GF-D8 (cell line): ENCODE results near the gene TALDO1.

Experiments
- DNase-seq: peaks from one replicate; lab custom pipeline; 2025; lab: John Stamatoyannopoulos, UW

Gene TALDO1

DNA sequence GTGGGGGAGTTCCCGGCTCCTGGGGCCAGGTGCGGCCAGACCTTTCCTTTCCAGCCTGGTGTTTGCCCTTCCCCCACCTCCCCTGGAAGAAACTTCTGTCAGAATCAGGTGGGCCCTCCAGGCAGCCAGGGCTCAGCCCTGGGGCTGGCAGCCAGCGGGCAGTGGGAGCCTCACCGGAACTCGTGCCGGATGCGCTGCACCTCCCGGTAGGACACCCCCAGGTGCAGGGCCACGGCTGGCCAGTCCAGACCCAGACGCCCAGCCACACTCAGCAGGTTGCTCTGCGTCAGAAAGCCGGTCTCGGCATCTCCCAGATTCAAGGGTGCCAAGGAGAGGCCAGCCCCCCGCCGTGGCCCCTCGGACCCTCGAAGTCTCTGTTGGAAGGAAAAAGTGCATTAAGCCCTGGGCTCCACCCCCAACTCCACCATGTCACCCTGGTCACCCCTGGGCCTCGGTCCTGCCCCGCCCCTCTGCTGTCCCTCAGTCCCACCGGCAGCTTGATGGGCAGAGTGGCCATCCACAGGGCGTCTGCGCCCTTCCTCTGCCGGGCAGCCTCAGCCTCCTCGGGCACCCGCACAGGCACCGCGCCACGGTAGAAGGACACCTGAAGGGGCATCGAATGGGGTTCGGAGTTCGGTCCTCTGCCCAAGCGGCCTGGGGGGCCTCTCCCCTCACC is 52.5 kb downstream of the TALDO1 start:
- DNase-seq: no peak

DNA sequence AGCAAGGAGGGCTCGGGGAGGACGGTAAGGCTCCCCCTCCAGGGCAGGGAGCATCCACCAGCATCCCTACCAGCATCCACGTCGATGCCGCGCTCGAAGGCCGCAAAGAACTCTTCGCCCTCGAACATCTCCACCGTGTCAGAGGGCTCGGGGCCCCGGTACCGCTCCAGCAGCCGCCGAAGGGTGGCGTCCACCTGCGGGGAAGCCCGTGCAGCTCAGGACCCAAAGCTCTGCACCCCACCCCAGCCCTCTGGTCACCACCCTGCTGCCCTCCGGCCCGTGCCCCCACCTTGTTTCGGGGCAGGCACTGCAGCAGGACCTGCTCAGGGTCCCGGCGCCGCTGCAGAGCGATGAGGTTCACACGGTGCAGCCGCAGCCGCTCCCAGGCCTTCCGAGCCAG is 53.2 kb downstream of the TALDO1 start:
- no peak for DNase-seq

DNA sequence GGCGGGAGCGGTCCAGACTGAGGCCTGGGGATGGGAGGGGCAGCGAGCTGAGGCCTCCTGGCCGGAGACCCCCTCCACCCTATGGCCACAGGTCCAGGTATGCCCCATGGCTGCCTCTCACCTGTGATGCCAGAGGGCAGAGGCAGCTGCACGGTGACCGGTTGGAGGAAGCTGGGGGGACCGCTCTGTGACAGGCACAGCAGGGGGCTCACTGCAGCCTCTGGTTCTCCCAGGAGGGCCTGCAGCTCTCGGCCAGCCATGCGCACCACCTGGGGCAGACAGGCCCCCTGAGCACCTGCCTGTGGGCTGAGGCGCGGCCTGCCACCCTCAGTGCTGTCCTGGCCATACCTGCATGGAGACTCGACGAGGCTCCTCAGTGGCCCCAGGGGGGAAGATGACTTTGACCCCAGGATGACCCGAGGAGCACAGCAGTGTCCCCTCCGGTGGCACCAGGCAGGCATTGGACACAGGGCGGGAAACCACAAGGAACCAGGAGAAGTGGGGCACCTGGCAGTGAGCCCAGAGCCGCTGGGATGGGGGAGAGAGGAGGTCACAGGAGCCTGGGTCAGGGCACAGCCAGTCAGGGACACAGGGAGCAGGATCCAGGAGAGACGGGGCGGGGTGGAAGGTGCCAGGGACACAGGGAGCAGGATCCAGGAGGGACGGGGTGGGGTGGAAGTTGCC is 54.0 kb downstream of the TALDO1 start:
- no peak for DNase-seq

DNA sequence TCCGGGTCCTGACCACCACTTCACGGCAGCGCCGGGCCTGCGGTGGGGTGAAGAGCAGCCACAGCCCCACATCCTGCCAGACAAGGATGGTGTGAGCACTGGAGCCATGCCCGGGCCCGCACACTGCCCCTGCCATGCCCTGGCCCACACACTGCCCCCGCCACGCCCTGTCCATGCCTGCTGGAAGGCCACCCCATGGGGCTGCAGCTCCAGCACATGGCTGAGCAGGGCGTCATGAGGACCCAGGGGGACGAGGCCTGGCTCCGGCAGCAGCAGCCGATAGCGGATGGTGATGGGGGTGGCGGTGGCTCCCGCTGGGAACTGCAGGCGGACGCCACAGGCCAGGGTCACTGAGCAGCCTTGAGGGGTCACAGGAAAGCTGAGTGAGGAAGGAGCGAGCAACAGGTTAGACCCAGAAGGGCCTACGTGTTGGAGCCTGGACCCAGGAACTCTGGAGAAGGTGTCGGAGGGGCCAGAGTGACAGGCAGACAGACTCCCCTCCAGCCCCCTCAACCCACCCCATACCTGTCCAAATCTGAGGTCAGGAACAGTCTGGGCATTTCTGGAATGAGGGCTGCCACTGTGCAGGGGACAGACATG is 54.9 kb downstream of the TALDO1 start:
- DNase-seq: no peak

DNA sequence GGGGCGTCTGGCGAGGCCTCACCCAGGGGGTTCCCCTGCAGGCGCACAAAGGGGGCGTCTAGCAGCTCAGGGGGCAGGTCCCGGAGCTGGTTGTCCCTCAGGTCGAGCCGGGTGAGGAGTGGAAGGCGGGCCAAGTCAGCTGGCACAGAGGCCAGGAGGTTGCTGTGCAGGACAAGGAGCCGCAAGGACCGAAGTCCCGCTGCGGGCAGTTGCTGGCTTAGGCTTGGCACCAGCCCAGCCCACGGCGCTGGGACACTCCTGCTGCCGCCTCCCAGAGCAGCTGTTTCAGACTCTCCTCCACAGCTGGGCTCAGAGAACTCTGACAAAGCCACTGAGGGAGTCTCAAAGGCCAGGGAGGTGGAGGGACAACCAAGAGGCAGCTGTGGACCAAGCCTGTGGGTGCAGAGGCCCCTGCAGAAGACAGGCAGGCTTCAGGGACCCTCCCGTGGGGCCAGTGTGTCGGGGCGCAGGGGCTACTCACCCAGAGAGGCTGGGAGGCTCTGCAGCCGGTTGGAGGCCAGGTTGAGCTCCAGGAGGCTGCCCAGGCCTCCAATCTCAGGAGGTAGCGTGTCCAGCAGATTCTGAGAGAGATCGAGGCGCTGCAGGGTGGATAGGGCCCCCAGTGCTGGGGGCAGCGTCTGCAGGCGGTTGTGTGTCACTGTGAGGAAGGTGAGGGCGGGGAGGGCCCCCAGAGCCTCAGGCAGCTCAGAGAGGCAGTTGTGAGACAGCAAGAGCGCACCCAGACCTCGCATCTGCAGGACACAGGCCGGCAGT is 55.6 kb downstream of the TALDO1 start:
- DNase-seq: no peak

DNA sequence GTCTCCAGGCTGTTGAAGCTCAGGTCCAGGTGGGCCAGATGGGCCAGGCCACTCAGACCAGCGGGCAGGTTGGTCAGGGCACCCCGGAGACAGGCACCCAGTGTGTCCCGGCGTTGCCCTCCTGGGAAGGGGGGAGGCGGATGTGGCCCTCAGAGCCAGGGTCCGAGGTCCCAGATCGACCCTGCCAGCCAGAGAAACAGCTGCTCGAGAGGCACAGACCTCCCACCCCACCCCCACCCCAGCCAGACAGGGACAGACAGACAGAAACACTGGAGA is 56.1 kb downstream of the TALDO1 start:
- DNase-seq: no peak

DNA sequence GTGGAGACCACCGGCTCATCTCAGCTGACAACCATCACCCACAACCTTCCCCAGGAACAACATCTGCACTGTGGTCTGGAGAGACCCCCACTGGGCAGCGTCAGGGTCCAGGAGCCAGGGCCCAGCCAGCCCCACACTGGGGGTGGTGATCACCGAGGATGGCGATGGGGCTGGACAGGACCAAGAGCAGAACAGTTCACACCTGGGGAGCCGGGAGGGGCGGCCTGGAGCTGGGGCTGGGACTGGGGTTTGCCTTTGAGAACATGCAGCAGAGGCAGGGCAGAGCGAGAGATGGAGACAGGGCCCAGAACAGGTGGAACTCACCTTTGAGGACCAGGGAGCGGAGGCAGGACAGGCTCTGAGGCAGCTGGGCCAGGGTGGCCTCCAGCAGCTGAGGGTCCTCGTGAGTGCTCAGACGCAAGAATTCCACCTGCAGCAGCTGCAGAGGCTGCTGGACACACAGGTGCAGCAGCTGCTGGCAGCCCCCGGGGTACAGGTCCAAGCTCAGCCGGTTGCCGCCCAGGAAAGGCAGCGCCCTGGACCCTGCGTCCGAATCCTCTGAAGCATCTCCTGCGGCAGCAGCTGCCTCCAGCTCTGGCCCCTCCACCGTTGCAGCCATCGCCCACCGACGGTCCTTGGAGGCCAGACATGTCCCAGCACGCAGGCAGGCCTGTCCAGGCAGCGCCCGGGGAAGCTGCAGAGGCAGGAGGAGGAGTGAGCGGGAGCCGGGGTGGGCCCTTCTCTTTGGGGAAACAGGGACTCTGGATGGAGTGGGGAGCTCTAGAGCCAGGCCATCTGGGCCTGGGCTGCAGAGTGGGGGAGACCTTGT is 56.7 kb downstream of the TALDO1 start:
- DNase-seq: no peak

DNA sequence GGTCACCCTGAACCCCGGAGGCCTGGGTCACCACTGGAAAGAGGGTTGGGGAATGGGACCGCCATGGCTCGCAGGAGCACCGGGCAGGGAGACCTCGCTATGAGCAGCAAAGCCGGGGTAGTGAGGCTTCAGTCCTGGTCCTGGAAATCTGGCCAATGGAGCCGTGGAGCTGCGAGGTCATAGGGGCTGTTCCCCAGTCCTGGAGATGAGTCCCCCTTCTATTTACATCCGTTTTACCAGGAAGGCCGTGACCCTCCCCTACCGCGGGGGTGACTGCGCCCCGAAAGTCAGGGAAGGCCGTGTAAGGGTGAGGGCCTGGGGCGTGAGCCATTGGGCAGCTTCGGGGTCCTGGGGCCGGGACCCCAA is 57.3 kb downstream of the TALDO1 start:
- no peak for DNase-seq

DNA sequence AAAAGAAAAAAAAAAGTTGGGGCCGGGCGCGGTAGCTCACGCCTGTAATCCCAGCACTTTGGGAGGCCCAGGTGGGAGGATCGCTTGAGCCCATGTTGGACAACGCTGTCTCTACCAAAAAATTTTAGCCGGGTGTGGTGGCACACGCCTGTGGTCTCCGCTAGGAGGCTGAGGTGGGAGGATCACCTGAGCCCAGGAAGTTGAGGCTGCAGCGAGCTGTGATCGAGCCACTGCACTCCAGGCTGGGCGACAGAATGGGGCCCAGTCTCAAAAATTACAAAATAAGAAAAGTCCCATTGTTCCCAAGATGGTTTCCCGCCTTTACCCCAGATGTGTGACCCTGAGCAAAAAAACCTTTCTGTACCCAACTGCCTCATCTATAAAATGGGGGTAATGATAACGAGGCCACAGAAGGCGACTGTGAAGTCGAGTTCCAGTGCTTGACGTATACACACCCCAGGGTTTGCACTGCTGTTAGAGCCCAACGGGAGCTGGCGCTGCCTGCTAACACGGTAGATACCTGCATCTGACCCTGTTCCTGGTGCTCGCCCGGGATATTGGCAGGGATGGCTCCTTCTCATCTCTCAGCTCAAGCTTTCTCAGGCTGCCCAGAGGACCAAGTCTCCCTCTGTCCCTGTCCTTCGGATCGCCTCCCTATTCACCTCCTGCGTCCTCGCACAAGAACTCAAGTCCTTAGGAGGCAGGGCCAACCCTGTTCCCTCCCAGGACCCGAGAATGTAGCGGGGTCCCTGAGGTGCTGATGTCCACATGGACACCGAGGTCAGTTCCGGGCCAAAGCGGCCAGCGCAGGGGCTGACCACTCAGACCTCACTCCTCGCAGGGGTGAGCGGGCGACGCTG is 61.4 kb downstream of the TALDO1 start:
- no peak for DNase-seq

DNA sequence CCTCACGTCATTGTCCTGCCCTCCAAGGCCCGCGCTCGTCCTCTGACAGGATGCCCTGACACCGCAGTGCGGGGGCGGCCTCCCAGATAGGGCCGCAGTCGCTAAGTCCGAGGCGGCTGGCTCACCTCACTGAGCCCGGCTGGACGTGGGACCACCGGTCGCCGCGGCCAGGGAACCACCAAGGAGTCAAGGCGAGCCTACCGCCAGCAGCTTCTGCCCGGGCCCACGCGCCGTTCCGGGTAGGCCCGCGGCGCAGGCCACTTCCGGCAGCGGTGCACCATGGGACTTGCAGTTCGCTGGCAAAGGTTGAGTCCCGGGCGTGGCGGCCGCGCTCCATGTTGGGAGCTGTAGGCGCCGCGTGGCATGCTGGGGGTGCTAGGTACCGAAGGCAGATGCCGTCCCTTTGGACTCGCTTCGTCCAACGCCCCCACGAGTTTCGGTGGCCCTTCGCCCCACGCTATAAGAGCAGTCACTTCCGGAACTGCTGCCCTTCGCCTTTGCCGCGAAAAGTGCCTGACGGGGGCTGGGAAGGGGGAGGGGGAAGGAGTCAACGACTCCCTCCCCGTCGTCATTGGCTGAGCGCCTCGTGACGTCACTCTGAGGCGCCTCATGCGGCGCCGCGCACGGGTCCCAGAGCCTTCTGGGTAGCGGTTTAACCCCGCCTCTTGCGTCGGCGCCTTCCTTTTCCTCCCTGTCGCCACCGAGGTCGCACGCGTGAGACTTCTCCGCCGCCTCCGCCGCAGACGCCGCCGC is 62.2 kb downstream of the TALDO1 start, which contains the start of gene RPLP2:
Gene RPLP2, plus strand, starts transcription at position 681 of the 753 bp plus-strand sequence. CDS start 268 bp downstream, outside the sequence.
- DNase-seq: peak; percentile 61

DNA sequence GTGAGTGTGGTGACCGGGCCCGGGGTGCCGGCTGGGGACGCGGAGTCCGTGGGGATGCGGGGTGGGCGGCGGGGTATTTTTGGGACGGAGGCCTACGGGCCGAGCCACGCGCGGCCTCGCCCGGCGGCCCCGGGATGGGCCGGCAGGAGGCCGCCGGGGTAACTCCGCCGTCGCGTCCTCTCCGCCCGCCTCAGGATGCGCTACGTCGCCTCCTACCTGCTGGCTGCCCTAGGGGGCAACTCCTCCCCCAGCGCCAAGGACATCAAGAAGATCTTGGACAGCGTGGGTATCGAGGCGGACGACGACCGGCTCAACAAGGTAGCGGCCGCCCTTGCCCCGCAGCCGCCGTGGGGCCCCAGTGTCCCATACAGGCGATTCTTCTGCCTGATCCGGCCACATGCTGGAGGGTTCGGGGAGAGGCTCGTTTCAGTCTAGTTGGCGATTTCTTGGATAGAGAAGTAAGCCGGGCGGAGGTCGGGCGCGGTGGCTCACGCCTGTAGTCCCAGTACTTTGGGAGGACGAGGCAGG is 62.8 kb downstream of the TALDO1 start:
- DNase-seq: no peak

DNA sequence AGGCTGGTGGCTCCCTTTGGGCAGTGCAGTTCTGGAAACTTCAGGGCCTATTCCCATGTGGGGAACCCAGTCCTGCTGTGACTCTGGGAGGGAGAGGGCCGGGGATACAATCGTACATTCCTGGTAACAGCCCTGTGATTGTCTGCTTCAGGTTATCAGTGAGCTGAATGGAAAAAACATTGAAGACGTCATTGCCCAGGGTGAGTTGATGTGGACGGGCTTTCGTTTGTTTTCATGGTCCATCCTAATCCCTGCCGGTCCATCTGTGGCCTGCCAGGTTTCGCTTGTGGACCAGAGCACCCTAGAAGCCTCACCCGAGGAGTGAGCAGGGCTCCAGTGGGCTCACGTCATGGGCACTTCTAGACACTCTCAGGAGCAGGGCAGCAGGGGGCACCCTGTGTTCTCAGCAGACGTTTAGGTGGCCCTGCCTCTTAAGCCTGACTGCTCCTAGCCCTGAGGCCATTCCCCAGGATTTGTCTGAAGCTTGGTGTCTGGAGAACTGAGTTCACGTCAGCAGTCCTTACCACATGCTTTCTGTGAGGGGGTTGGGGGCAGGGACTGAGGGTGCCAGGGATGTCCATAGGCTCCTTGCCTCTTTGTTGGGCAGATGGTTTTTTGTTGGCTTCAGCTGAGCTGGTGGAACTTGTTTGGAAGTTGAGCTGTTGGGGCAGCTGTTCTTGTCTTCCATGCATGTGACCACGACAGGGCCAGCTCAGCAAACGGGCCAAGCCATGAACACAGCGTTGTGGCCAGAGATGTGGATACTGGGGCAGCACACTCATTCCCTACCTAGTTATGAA is 64.4 kb downstream of the TALDO1 start:
- DNase-seq: no peak

DNA sequence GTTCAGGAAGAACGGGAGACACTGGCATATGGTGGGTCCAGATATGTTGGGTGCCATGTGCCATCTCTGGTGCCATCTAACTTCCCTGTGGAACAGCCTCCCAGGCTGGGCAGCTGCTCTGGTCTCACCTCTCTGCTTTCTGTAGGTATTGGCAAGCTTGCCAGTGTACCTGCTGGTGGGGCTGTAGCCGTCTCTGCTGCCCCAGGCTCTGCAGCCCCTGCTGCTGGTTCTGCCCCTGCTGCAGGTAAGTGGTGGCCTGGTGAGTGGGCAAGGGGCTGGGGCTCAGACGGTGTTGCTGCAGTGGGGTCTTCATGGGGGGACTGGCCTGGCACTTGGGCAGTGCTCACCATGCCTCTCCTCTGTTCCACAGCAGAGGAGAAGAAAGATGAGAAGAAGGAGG is 65.1 kb downstream of the TALDO1 start:
- DNase-seq: no peak

DNA sequence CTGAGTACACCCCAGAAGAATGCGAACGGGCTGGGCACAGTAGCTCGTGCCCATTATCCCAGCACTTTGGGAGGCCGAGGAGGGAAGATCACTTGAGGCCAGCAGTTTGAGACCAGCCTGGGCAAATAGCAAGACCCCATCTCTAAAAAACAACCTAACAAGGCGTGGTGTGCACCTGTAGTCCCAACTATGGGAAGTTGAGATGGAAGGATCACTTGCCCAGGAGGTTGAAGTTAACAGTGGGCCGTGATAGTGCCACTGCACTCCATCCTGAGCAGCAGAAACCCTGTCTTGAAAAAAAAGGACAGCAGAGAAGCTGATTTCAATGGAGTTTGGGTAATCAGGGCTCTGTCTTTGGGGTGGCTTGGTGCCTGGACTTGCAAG is 65.8 kb downstream of the TALDO1 start:
- DNase-seq: no peak

DNA sequence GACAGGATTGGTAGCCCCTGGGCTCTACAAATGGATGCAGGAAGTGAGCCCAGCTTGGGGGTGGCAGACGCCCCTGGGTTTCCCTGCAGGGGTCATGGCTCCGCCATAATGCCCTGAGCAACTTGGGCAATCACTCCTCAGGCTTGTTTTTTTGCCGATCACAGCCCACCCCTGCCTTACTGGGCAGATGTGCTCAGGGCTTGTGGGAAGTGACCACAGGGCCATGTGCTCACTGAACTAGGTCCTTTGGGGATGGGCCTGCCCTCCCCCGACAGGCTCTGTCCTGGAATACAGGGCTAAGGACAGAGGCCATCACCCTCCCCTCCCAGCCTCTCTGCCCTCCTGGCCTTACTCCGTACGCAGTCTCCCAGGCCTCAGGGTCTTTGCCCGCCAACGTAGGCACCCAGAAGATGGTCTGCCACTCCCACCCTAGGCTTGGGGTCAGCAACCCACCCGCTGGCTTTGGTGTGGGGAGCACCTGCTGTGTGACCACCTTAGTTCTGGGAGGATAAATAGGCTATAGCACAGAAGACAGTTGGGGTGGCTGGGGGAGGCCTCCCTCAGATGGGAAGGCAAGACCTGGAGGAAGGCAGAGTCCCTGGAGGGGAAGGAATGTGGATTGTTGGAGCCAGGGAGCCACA is 66.3 kb downstream of the TALDO1 start:
- DNase-seq: no peak
